ENCODE data around the gene PDK2. TPM values are rescaled to one million over a fixed set of nuclear protein-coding genes. Genes with fewer than 3 reads are reported as not detected.

Gene PDK2
- total RNA-seq, 4 donors from 2014 or later, result 33.2 to 114 (median 69.6) TPM

DNA sequence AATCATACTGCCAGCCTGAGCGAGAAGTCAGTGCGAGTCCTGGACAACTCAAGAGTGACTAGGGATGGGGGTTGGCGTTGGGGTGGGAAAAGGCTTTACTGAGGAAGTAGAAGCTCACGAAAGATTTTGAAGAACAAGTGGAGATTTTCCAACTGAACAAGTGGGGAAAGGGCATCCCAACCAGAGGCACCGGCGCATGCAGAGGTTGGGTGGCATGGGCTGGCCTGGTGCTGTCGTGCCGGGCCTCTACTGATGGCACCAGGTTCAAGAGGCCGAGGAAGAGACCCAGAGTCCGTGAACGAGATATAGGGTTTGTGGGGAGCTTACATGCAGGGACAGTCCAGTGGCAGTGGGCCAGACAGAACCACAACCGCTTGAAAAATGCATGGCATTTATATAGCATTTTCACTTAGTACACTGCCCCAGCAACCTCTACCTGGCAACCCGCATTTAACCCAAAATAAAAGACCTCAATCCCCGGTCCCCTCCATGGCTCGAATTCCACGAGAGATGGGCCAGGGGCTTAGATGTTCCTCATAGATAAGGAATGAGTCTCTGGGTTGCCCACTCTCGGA lies 46.9 kb upstream of the PDK2 start:
- Histone ChIP-seq H3K4me3 (no peak overlapping the region), H3K9me3 (no peaks in the 10 kb centered on the region), H3K36me3 (no peaks in the 10 kb centered on the region), H3K4me1 (peaks cover 36% of the 10 kb centered on the region), H3K27me3 (no peaks in the 10 kb centered on the region), H3K27ac (no peak overlapping the region)
- DNase-seq (ENCODE audit: low spot score in 2 of 2), result no peak
- 90% methylated on average over 17 of the region's 17 CpGs for WGBS
- TF ChIP-seq EP300 (IDR thresholded peaks at IDR 0.05), result no peak
- TF ChIP-seq, protein P1, sequence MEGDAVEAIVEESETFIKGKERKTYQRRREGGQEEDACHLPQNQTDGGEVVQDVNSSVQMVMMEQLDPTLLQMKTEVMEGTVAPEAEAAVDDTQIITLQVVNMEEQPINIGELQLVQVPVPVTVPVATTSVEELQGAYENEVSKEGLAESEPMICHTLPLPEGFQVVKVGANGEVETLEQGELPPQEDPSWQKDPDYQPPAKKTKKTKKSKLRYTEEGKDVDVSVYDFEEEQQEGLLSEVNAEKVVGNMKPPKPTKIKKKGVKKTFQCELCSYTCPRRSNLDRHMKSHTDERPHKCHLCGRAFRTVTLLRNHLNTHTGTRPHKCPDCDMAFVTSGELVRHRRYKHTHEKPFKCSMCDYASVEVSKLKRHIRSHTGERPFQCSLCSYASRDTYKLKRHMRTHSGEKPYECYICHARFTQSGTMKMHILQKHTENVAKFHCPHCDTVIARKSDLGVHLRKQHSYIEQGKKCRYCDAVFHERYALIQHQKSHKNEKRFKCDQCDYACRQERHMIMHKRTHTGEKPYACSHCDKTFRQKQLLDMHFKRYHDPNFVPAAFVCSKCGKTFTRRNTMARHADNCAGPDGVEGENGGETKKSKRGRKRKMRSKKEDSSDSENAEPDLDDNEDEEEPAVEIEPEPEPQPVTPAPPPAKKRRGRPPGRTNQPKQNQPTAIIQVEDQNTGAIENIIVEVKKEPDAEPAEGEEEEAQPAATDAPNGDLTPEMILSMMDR (IDR thresholded peaks at IDR 0.05), result no peak

DNA sequence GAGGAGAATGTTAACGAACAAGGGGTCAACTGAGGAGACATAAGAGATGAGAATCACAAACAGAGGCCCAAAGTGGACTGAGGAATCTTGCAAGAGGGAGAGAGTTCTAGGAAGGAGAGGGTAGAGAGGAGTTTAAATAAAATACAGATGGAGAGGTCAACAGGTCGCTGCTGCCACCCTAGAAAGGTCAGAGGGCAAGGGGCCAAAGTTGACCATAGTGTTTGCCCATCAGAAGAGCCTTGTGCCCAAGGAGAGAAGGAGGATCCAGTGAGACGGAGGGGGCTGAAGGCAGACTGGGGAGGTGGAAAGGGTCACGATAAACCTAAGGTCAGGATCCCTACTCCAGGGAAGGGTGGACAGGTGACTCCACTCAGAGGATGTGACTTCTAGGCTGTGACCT lies 46.2 kb upstream of the PDK2 start:
- Histone ChIP-seq H3K27ac (no peak overlapping the region), H3K9me3 (no peaks in the 10 kb centered on the region), H3K4me1 (peaks cover 42% of the 10 kb centered on the region), H3K36me3 (no peaks in the 10 kb centered on the region), H3K4me3 (no peak overlapping the region), H3K27me3 (no peaks in the 10 kb centered on the region)
- peak in 1 of 2 donors; percentile 13 for DNase-seq (ENCODE audit: low spot score in 2 of 2)
- WGBS, result 81% methylated on average over 4 of the region's 4 CpGs
- TF ChIP-seq POLR2AphosphoS5 (IDR thresholded peaks at IDR 0.05) (no peak), POLR2A (IDR thresholded peaks at IDR 0.05) (no peak), EP300 (IDR thresholded peaks at IDR 0.05) (no peak)
- TF ChIP-seq, protein P1 (IDR thresholded peaks at IDR 0.05), result no peak

DNA sequence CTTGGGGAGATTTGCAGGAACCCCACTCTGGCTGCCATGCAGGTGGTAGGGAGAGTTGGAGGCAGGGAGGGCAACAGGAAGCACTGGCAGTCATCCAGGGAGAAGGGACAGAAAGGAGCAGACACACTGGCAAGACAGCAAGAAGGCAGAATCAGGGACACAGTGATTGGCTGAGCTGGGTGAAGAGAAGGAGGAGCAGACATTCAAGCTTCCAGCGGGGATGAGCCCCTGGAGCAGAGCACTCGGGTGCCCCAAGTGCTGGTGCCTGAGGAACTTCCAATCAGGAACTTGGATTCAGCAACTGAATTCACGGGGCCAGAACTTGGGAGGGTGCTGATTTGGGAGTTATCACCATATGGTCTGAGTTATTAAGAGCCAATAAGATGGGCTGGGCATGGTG lies 45.5 kb upstream of the PDK2 start:
- H3K9me3 ChIP-seq, result no peaks in the 10 kb centered on the region
- TF ChIP-seq POLR2AphosphoS5 (IDR thresholded peaks at IDR 0.05) (no peak), POLR2A (IDR thresholded peaks at IDR 0.05) (no peak), EP300 (IDR thresholded peaks at IDR 0.05) (no peak)
- TF ChIP-seq, protein P1 (IDR thresholded peaks at IDR 0.05), result no peak
- WGBS, result 70% methylated on average over 3 of the region's 3 CpGs
- no peaks in the 10 kb centered on the region for H3K27me3 ChIP-seq
- no peak overlapping the region for H3K4me3 ChIP-seq
- DNase-seq (ENCODE audit: low spot score in 2 of 2), result peak in 1 of 2 donors; percentile 36
- H3K27ac ChIP-seq, result no peak overlapping the region
- H3K4me1 ChIP-seq, result peaks cover 47% of the 10 kb centered on the region
- no peaks in the 10 kb centered on the region for H3K36me3 ChIP-seq

DNA sequence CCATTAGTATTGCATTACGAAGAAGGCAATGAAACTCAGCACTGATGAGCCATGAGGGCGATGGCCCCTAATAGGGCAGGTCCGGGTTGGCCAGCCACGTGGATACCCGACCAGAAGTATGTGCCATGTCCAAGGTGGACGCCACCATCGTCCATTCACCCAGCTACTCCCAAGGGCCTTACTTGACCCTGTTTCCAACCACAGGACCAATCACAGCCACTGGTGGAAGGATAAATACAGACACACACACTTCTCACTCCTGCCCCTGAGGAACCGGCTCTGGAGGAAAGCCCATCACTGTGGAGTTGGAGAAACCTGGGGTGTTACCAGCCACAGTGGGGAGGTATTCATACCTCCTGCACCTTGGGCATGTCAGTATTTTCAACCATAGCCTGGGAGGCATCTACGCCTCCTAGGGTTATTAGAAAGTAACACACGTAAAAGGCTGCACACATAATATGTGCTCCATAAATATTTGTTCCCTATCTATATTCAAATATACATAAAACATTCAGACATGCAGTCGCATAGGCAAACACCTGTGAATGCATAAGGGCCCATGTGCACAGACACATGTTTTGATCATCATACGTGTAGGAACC lies 44.6 kb upstream of the PDK2 start:
- H3K9me3 ChIP-seq, result no peaks in the 10 kb centered on the region
- DNase-seq (ENCODE audit: low spot score in 2 of 2), result peak in 1 of 2 donors; percentile 35
- 75% methylated on average over 12 of the region's 12 CpGs for WGBS
- TF ChIP-seq POLR2A (IDR thresholded peaks at IDR 0.05) (no peak), POLR2AphosphoS5 (IDR thresholded peaks at IDR 0.05) (no peak), EP300 (IDR thresholded peaks at IDR 0.05) (no peak)
- TF ChIP-seq, protein P1 (IDR thresholded peaks at IDR 0.05), result no peak
- no peak overlapping the region for H3K27ac ChIP-seq
- no peaks in the 10 kb centered on the region for H3K36me3 ChIP-seq
- no peak overlapping the region for H3K4me3 ChIP-seq
- peaks cover 51% of the 10 kb centered on the region for H3K4me1 ChIP-seq
- no peaks in the 10 kb centered on the region for H3K27me3 ChIP-seq

DNA sequence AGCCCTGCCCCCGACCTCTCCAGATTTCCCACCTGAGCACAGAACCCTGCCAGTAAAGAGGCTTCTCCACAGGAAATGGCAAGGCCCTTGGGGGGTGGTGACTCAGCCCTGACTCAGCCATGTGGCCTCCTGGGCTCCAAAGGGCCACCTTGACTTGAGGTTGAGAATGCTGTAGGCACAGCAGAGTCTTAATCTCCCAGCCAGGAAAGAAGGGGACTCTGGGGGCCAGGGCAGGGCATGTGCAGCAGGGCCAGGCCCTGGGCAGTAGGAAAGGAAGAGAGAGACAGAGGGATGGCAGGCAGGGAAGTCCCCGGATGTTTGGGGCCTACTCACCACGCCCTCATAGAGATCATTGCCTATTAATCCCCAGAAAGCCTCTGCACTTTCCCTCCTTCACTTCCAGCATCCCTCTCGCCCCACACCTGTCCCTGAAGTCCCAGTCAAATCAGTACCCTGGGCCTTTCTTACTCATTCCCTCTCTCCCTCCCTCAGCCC lies 44.0 kb upstream of the PDK2 start:
- Histone ChIP-seq H3K27me3 (no peaks in the 10 kb centered on the region), H3K27ac (no peak overlapping the region), H3K4me3 (no peak overlapping the region), H3K36me3 (no peaks in the 10 kb centered on the region), H3K9me3 (no peaks in the 10 kb centered on the region), H3K4me1 (peaks cover 49% of the 10 kb centered on the region)
- TF ChIP-seq POLR2AphosphoS5 (IDR thresholded peaks at IDR 0.05) (no peak), EP300 (IDR thresholded peaks at IDR 0.05) (no peak), POLR2A (IDR thresholded peaks at IDR 0.05) (no peak)
- TF ChIP-seq, protein P1 (IDR thresholded peaks at IDR 0.05), result no peak
- 58% methylated on average over 4 of the region's 4 CpGs for WGBS
- DNase-seq (ENCODE audit: low spot score in 2 of 2), result peak in 1 of 2 donors; percentile 57
